IMR-90 (cell line): Measurements from ENCODE around the gene L3MBTL4. TPM values are rescaled to one million over a fixed set of nuclear protein-coding genes. Genes with fewer than 3 reads are reported as not detected.

ENCODE experiments used
- ATAC-seq: fragments of 200-7000 bp; cut with Tn5 transposase; 2 replicates; pipeline ENCODE4 v1.9.1; 2020; ENCODE audit warnings: low read depth, mild to moderate bottlenecking, moderate library complexity
- BruUV-seq: library from RNA; stranded (reverse); fragments of 400-500 nt; replicated peaks from 2 replicates; lab custom pipeline; 2021; lab: Mats Ljungman, UMichigan
- CTCF ChIA-PET: fragments of 300-600 bp; formaldehyde crosslinking; extraction: SDS; loops from one replicate; lab custom pipeline; 2021; ENCODE audit warnings: antibody characterized with exemption; lab: Yijun Ruan, JAX
- POLR2A ChIA-PET: fragments of 300-600 bp; sonication (Branson Sonifier 250); formaldehyde crosslinking; loops from one replicate; lab custom pipeline; 2022; ENCODE audit warnings: antibody characterized with exemption; ENCODE audit not compliant: unreplicated experiment; lab: Charles Lee
- DNase-seq: peaks from one replicate; pipeline ENCODE4 v3.0.0; 2013
- H2AFZ ChIP-seq: replicated peaks from 2 replicates; pipeline ENCODE3; 2013; ENCODE audit warnings: low read length, mild to moderate bottlenecking; ENCODE audit not compliant: poor library complexity
- H2AK5ac ChIP-seq: 2 replicates; pipeline ENCODE4 v1.6.1; 2013; ENCODE audit warnings: low read depth, low read length, inconsistent platforms
- H2AK9ac ChIP-seq: replicated peaks from 2 replicates; pipeline ENCODE3; 2013; ENCODE audit warnings: mild to moderate bottlenecking, low read depth, low read length, moderate library complexity; ENCODE audit not compliant: poor library complexity
- H2BK120ac ChIP-seq: 2 replicates; pipeline ENCODE4 v1.6.1; 2013; ENCODE audit warnings: low read depth, low read length, inconsistent platforms
- H2BK15ac ChIP-seq: 3 replicates; pipeline ENCODE4 v1.6.1; 2013; ENCODE audit warnings: low read depth, low read length, inconsistent platforms
- H2BK20ac ChIP-seq: 2 replicates; pipeline ENCODE4 v1.6.1; 2013; ENCODE audit warnings: low read depth, mild to moderate bottlenecking, inconsistent platforms, low read length, moderate library complexity
- H2BK5ac ChIP-seq: 2 replicates; pipeline ENCODE4 v1.6.1; 2013; ENCODE audit warnings: mild to moderate bottlenecking, low read depth, low read length, inconsistent platforms; ENCODE audit not compliant: poor library complexity, severe bottlenecking
- H3K14ac ChIP-seq: replicated peaks from 2 replicates; pipeline ENCODE4 v1.6.1; 2013; ENCODE audit warnings: low read depth, low read length, inconsistent platforms
- H3K18ac ChIP-seq: 2 replicates; pipeline ENCODE4 v1.6.1; 2013; ENCODE audit warnings: low read depth, low read length, control low read depth
- H3K23ac ChIP-seq: 2 replicates; pipeline ENCODE4 v1.6.1; 2013; ENCODE audit warnings: low read depth, low read length, inconsistent platforms
- H3K27ac ChIP-seq: 2 replicates; pipeline ENCODE4 v1.5.1; 2013; ENCODE audit warnings: mild to moderate bottlenecking, control low read depth, low read length; ENCODE audit not compliant: insufficient read depth
- H3K27me3 ChIP-seq: 2 replicates; pipeline ENCODE4 v1.6.1; 2013; ENCODE audit warnings: low read length; ENCODE audit not compliant: control insufficient read depth, insufficient read depth
- H3K36me3 ChIP-seq: 2 replicates; pipeline ENCODE4 v1.6.1; 2013; ENCODE audit warnings: low read length, mixed read lengths; ENCODE audit not compliant: control insufficient read depth, insufficient read depth
- H3K4ac ChIP-seq: 2 replicates; pipeline ENCODE4 v1.6.1; 2013; ENCODE audit warnings: low read depth, low read length, inconsistent platforms
- H3K4me1 ChIP-seq: 2 replicates; pipeline ENCODE4 v1.6.1; 2013; ENCODE audit warnings: low read length, mixed read lengths; ENCODE audit not compliant: control insufficient read depth, insufficient read depth
- H3K4me2 ChIP-seq: 2 replicates; pipeline ENCODE4 v1.6.1; 2013; ENCODE audit warnings: low read depth, mild to moderate bottlenecking, control low read depth, low read length, moderate library complexity
- H3K4me3 ChIP-seq: 2 replicates; pipeline ENCODE4 v1.5.1; 2013; ENCODE audit warnings: low read depth, mild to moderate bottlenecking, control low read depth, low read length, moderate library complexity; ENCODE audit not compliant: insufficient read depth
- H3K56ac ChIP-seq: 2 replicates; pipeline ENCODE4 v1.6.1; 2013; ENCODE audit warnings: low read length, inconsistent platforms; ENCODE audit not compliant: insufficient read depth; ENCODE audit errors: extremely low read depth
- H3K79me1 ChIP-seq, 2 experiments: 2 replicates each; pipeline ENCODE4 v1.6.1; 2013; ENCODE audit warnings: low read length in 2 of 2, inconsistent platforms in 1 of 2, low read depth in 1 of 2
- H3K9ac ChIP-seq: 2 replicates; pipeline ENCODE4 v1.6.1; 2013; ENCODE audit warnings: low read depth, low read length, control low read depth
- H3K9me1 ChIP-seq: 2 replicates; pipeline ENCODE4 v1.6.1; 2013; ENCODE audit warnings: low read length, inconsistent platforms; ENCODE audit not compliant: insufficient read depth
- H3K9me3 ChIP-seq: 2 replicates; pipeline ENCODE4 v1.6.1; 2013; ENCODE audit warnings: low read length; ENCODE audit not compliant: control insufficient read depth, insufficient read depth
- H4K20me1 ChIP-seq: 2 replicates; pipeline ENCODE4 v1.6.1; 2013; ENCODE audit warnings: low read length, inconsistent platforms; ENCODE audit not compliant: insufficient read depth
- H4K5ac ChIP-seq: 2 replicates; pipeline ENCODE4 v1.6.1; 2013; ENCODE audit warnings: mild to moderate bottlenecking, low read depth, low read length, control low read depth
- H4K8ac ChIP-seq, 2 experiments: 2 replicates each; pipeline ENCODE4 v1.6.1; 2013; ENCODE audit warnings: low read depth in 2 of 2, low read length in 2 of 2, control low read depth in 1 of 2, inconsistent platforms in 1 of 2
- H4K91ac ChIP-seq: 2 replicates; pipeline ENCODE4 v1.6.1; 2013; ENCODE audit warnings: low read depth, low read length, inconsistent platforms; ENCODE audit not compliant: insufficient read depth
- BHLHE40 ChIP-seq: fragments of 150-350 bp; IDR thresholded peaks from 2 replicates; pipeline ENCODE4 v1.6.1; 2016; ENCODE audit warnings: mild to moderate bottlenecking, low read depth, low read length
- CEBPB ChIP-seq: IDR thresholded peaks from 2 replicates; pipeline ENCODE4 v1.6.1; 2012; ENCODE audit warnings: low read depth, low read length, improper control_type of control experiment
- CHD1 ChIP-seq: IDR thresholded peaks from 2 replicates; pipeline ENCODE4 v1.6.1; 2012; ENCODE audit warnings: low read depth, low read length, improper control_type of control experiment
- CTCF ChIP-seq: conservative IDR thresholded peaks from 2 replicates; pipeline ENCODE4 v1.5.1; 2012; ENCODE audit warnings: mild to moderate bottlenecking, low read depth, low read length, improper control_type of control experiment
- FOS ChIP-seq: fragments of 150-350 bp; IDR thresholded peaks from 2 replicates; pipeline ENCODE4 v1.6.1; 2016; ENCODE audit warnings: low read depth, low read length
- MAFK ChIP-seq: IDR thresholded peaks from 2 replicates; pipeline ENCODE4 v1.6.1; 2012; ENCODE audit warnings: low read depth, low read length, improper control_type of control experiment
- MAZ ChIP-seq: IDR thresholded peaks from 2 replicates; pipeline ENCODE4 v1.6.1; 2012; ENCODE audit warnings: low read depth, mild to moderate bottlenecking, low read length, improper control_type of control experiment, moderate library complexity, borderline replicate concordance
- MXI1 ChIP-seq: IDR thresholded peaks from 2 replicates; pipeline ENCODE4 v1.6.1; 2012; ENCODE audit warnings: low read depth, mild to moderate bottlenecking, low read length, moderate library complexity, borderline replicate concordance
- NFE2L2 ChIP-seq: fragments of 150-350 bp; IDR thresholded peaks from 2 replicates; pipeline ENCODE4 v1.6.1; 2016; ENCODE audit warnings: low read depth, mild to moderate bottlenecking, low read length
- POLR2A ChIP-seq: IDR thresholded peaks from 2 replicates; pipeline ENCODE4 v1.6.1; 2012; ENCODE audit warnings: mild to moderate bottlenecking, low read depth, low read length
- RAD21 ChIP-seq: IDR thresholded peaks from 2 replicates; pipeline ENCODE4 v1.6.1; 2012; ENCODE audit warnings: low read length, improper control_type of control experiment
- RCOR1 ChIP-seq: IDR thresholded peaks from 2 replicates; pipeline ENCODE4 v1.6.1; 2012; ENCODE audit warnings: mild to moderate bottlenecking, low read length, improper control_type of control experiment; ENCODE audit not compliant: insufficient replicate concordance
- RFX5 ChIP-seq: IDR thresholded peaks from 2 replicates; pipeline ENCODE4 v1.8.0; 2012; ENCODE audit warnings: low read depth, mild to moderate bottlenecking, low read length, moderate library complexity
- SMC3 ChIP-seq: fragments of 150-350 bp; IDR thresholded peaks from 2 replicates; pipeline ENCODE4 v1.6.1; 2016; ENCODE audit warnings: low read depth, mild to moderate bottlenecking, antibody characterized with exemption, low read length, moderate library complexity
- USF2 ChIP-seq: fragments of 150-350 bp; IDR thresholded peaks from 2 replicates; pipeline ENCODE4 v1.6.1; 2017; ENCODE audit warnings: mild to moderate bottlenecking, antibody characterized with exemption, low read length, low read depth
- WGBS, 2 experiments: methylation state at CpG; one replicate each; pipeline versions ENCODE4 v1.1.5 to v1.1.7; 2013; ENCODE audit warnings: missing lambda C conversion rate in 2 of 2; ENCODE audit not compliant: insufficient read length in 1 of 2; ENCODE audit errors: extremely low coverage in 2 of 2; 5-methylcytosine and 5-hydroxymethylcytosine counted together
- dilution Hi-C: fragments of 300-500 bp; cut with HindIII; formaldehyde crosslinking; loops from one replicate; pipeline ENCODE4 v1.14.3; 2018; ENCODE audit warnings: low sequenced_read_pairs; ENCODE audit not compliant: unreplicated experiment
- in situ Hi-C: fragments of 300-500 bp; cut with MboI; formaldehyde crosslinking; loops from 3 replicates; pipeline ENCODE4 v1.14.3; 2019; ENCODE audit warnings: low sequenced_read_pairs, inconsistent platforms, mixed read lengths
- intact Hi-C: fragments of 100-400 bp; cut with micrococcal nuclease; formaldehyde crosslinking; loops from 2 replicates; pipeline ENCODE4 v1.10.0; 2022
- polyA plus RNA-seq, 3 experiments: library from polyadenylated mRNA; depleted of rRNA; stranded (reverse); fragments of >200 nt; gene quantifications; 2 replicates each; pipeline ENCODE4 v1.2.3, GENCODE V29; 2012; ENCODE audit warnings: low replicate concordance in 1 of 3
- total RNA-seq: library from RNA; depleted of rRNA; stranded (reverse); fragments of >200 nt; gene quantifications from 2 replicates; pipeline ENCODE4 v1.2.3, GENCODE V29; 2012
- TF ChIP-seq, protein P1 (sequence below): fragments of 150-350 bp; IDR thresholded peaks from 2 replicates; pipeline ENCODE4 v1.6.1; 2016; ENCODE audit warnings: low read depth, mild to moderate bottlenecking, low read length, moderate library complexity, borderline replicate concordance

The L3MBTL4 gene
- total and polyA plus RNA-seq, 2 of the 4 experiments (the other 2 are of a cell fraction), result under 0.01 to 0.02 TPM

- no peak overlapping the region for H3K18ac ChIP-seq
- no peak overlapping the region for H2BK20ac ChIP-seq
- H3K36me3 ChIP-seq, result no peaks in the 10 kb centered on the region
- ChIA-PET POLR2A (no interaction called here), CTCF (interaction anchor here (0.6 kb wide), 1 partner anchor 43 kb away, joined by 5 read pairs; no protein-coding TSS in a partner anchor)
- H3K23ac ChIP-seq, result no peak overlapping the region
- no peak overlapping the region for H4K8ac ChIP-seq
- H3K4me2 ChIP-seq, result no peak overlapping the region
- H3K4me3 ChIP-seq, result no peak overlapping the region
- 0 out of 2 replicates have a peak, but pooled peaks cover 8% of the 10 kb centered on the region for H3K9me1 ChIP-seq
- H3K79me1 ChIP-seq, result no peaks in the 10 kb centered on the region
- no peak overlapping the region for H4K5ac ChIP-seq
- H3K9ac ChIP-seq, result no peak overlapping the region
- H3K27ac ChIP-seq, result no peak overlapping the region
- no peak overlapping the region for H2BK120ac ChIP-seq
- peaks cover 2% of the 10 kb centered on the region; the same call in 1 of the 2 replicates for H3K4me1 ChIP-seq
- in situ Hi-C loops (no loop called here), intact Hi-C loops (no loop called here), dilution Hi-C loops (no loop called here)
- H3K56ac ChIP-seq, result no peak overlapping the region
- no peak for TF ChIP-seq MAFK
- TF ChIP-seq RAD21, result no peak
- no peak for TF ChIP-seq RFX5
- TF ChIP-seq, protein P1, sequence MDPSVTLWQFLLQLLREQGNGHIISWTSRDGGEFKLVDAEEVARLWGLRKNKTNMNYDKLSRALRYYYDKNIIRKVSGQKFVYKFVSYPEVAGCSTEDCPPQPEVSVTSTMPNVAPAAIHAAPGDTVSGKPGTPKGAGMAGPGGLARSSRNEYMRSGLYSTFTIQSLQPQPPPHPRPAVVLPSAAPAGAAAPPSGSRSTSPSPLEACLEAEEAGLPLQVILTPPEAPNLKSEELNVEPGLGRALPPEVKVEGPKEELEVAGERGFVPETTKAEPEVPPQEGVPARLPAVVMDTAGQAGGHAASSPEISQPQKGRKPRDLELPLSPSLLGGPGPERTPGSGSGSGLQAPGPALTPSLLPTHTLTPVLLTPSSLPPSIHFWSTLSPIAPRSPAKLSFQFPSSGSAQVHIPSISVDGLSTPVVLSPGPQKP, result no peak
- TF ChIP-seq BHLHE40, result no peak
- no peak for TF ChIP-seq MAZ
- no peak for TF ChIP-seq SMC3
- no peak for TF ChIP-seq CHD1
- no peak for TF ChIP-seq NFE2L2
- TF ChIP-seq MXI1, result no peak
- no peak for TF ChIP-seq CEBPB
- TF ChIP-seq RCOR1, result no peak
- TF ChIP-seq CTCF, result no peak
- no peak for TF ChIP-seq USF2
- no peak for TF ChIP-seq FOS
- no peak for TF ChIP-seq POLR2A
- H2AK5ac ChIP-seq, result no peak overlapping the region
- ATAC-seq (no peak), DNase-seq (no peak)
- H2AK9ac ChIP-seq, result no peak overlapping the region
- H3K14ac ChIP-seq, result no peak overlapping the region
- WGBS, 2 experiments, result no CpG with 5 or more reads among the region's 4 CpGs
- H3K9me3 ChIP-seq, result no peaks in the 10 kb centered on the region
- no peaks in the 10 kb centered on the region; the same call in 1 of the 2 replicates for H3K27me3 ChIP-seq
- no peaks in the 10 kb centered on the region for H4K20me1 ChIP-seq
- H4K91ac ChIP-seq, result no peak overlapping the region
- H3K4ac ChIP-seq, result no peak overlapping the region
- H2AFZ ChIP-seq, result no peak overlapping the region
- BruUV-seq, result no TSS peak
- no peak overlapping the region for H2BK5ac ChIP-seq
- no peak overlapping the region for H2BK15ac ChIP-seq
These were observed 431.2 kb downstream of the L3MBTL4 start for GRCh38 chr18:5983488-5983887.
